ENCODE measurements around the gene CCDC92B.
A peak's percentile ranks its signal among the peaks of the same experiment; 100 is the strongest.
"Not testable (repeated sequence)": the region's sequence is repeated elsewhere in the genome, so short reads cannot be mapped to it uniquely, and the experiment has no call there.

Gene CCDC92B

GRCh38 chr17:2701996-2702741 lies 47.3 kb downstream of the CCDC92B start:
- no peak for DNase-seq

- DNase-seq, result no peak
These were observed 48.1 kb downstream of the CCDC92B start for GRCh38 chr17:2701161-2701995.

- DNase-seq, result no peak
These were observed 48.8 kb downstream of the CCDC92B start for GRCh38 chr17:2700491-2701141.

- DNase-seq, result no peak
These were observed 49.4 kb downstream of the CCDC92B start for GRCh38 chr17:2700030-2700490.

GRCh38 chr17:2699216-2699805 lies 50.1 kb downstream of the CCDC92B start:
- DNase-seq, result not testable (repeated sequence)

- DNase-seq, result peak in 1 of 3 experiments; percentile 39
These were observed 51.8 kb downstream of the CCDC92B start for GRCh38 chr17:2697611-2698162.

GRCh38 chr17:2695961-2696760 lies 53.3 kb downstream of the CCDC92B start:
- no peak for DNase-seq

- no peak for DNase-seq
These were observed 54.0 kb downstream of the CCDC92B start for GRCh38 chr17:2695243-2695960.

- DNase-seq, result no peak
These were observed 54.8 kb downstream of the CCDC92B start for GRCh38 chr17:2694381-2695242.

- DNase-seq, result no peak
These were observed 55.7 kb downstream of the CCDC92B start for GRCh38 chr17:2693561-2694380.

GRCh38 chr17:2692781-2693135 lies 56.7 kb downstream of the CCDC92B start:
- DNase-seq, result peak in 1 of 3 experiments; percentile 13

GRCh38 chr17:2691965-2692780 lies 57.3 kb downstream of the CCDC92B start:
- peak in 1 of 3 experiments; percentile 72 for DNase-seq

GRCh38 chr17:2691069-2691871 lies 58.2 kb downstream of the CCDC92B start:
- peak in 1 of 3 experiments; percentile 44 for DNase-seq

GRCh38 chr17:2690165-2691068 lies 59.0 kb downstream of the CCDC92B start:
- no peak for DNase-seq

GRCh38 chr17:2689411-2690164 lies 59.9 kb downstream of the CCDC92B start:
- DNase-seq, result peak in 2 of 3 experiments; percentile 16 to 67
